ENCODE measurements around the gene PAMR1. TPM values are rescaled to one million over a fixed set of nuclear protein-coding genes. Genes with fewer than 3 reads are reported as not detected.

The PAMR1 gene
- total and polyA plus RNA-seq, 7 donors: 0.16 to 1.9 (median 0.72) TPM

GRCh38 chr11:35419184-35419829 is 106.1 kb downstream of the PAMR1 start, which contains the start of gene SLC1A2:
TSS of gene SLC1A2 (minus strand) at chr11:35419558. CDS start at chr11:35418966, 592 bp downstream.
- no peak for TF ChIP-seq CTCF (IDR thresholded peaks at IDR 0.05)
- Histone ChIP-seq H3K4me3 (peak within 1 kb of the TSS; percentile 63), H3K27me3 (ENCODE audit: insufficient read depth in 3 of 3, low read length in 2 of 3) (peaks cover 10 to 61% (median 10%) of the 10 kb centered on the region in 3 donors), H3K36me3 (ENCODE audit: insufficient read depth in 1 of 2, low read depth in 1 of 2) (no peaks in the 10 kb centered on the region), H3K9me3 (no peaks in the 10 kb centered on the region), H3K4me1 (peaks cover 5% of the 10 kb centered on the region), H3K27ac (no peak within 1 kb of the TSS)
- intact Hi-C loops (cut with DNase I): no loop called here
- peak; percentile 28 to 52 for DNase-seq
- peak; percentile 13 to 78 (median 56) for ATAC-seq
- 0 to 4% (median 1%) methylated on average over 32 to 71 of the region's 71 CpGs for WGBS, 3 donors

GRCh38 chr11:35418282-35419183 is 106.9 kb downstream of the PAMR1 start:
- intact Hi-C loops (cut with DNase I): no loop called here
- peak in 1 of 2 donors; percentile 15 for DNase-seq
- H3K27ac ChIP-seq: no peak overlapping the region
- peaks cover 5% of the 10 kb centered on the region for H3K4me1 ChIP-seq
- WGBS, 3 donors: 4 to 10% (median 6%) methylated on average over 56 to 69 of the region's 69 CpGs
- peak; percentile 9 to 64 (median 58) for ATAC-seq
- no peaks in the 10 kb centered on the region for H3K36me3 ChIP-seq (ENCODE audit: insufficient read depth in 1 of 2, low read depth in 1 of 2)
- H3K4me3 ChIP-seq: peak overlapping the region; percentile 63
- no peak for TF ChIP-seq CTCF (IDR thresholded peaks at IDR 0.05)
- H3K27me3 ChIP-seq (ENCODE audit: insufficient read depth in 3 of 3, low read length in 2 of 3): peaks cover 10 to 65% (median 10%) of the 10 kb centered on the region in 3 donors
- H3K9me3 ChIP-seq: no peaks in the 10 kb centered on the region

DNA sequence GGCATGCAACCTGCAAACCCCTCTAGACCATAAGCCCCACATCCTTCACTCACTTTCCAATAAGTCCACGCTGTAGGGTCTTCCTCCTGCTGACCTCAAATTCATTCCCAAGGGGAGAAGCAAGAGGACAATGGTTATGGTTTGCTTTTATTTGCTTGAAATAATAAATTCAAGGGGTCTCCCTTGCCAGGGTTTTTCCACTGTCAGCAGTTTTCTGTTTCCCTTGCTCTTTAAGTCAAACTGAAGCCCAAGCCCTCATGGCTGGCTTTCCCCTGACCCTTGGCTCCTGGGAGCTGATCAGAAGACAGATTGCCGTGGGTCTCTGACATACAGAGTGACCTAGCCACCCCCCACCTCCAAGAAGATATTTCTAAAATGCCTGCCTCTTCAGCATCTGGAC is 109.9 kb downstream of the PAMR1 start:
- no peak for DNase-seq
- peaks cover 3 to 50% (median 10%) of the 10 kb centered on the region in 3 donors for H3K27me3 ChIP-seq (ENCODE audit: insufficient read depth in 3 of 3, low read length in 2 of 3)
- H3K36me3 ChIP-seq (ENCODE audit: insufficient read depth in 1 of 2, low read depth in 1 of 2): no peaks in the 10 kb centered on the region
- no peak for ATAC-seq
- WGBS, 3 donors: 30 to 50% (median 50%) methylated on average over 2 of the region's 2 CpGs
- intact Hi-C loops (cut with DNase I): no loop called here
- no peak overlapping the region for H3K27ac ChIP-seq
- no peak for TF ChIP-seq CTCF (IDR thresholded peaks at IDR 0.05)
- no peak overlapping the region for H3K4me3 ChIP-seq
- no peaks in the 10 kb centered on the region for H3K9me3 ChIP-seq
- H3K4me1 ChIP-seq: peaks cover 5% of the 10 kb centered on the region

GRCh38 chr11:35414776-35415175 is 110.6 kb downstream of the PAMR1 start:
- peaks cover 5% of the 10 kb centered on the region for H3K4me1 ChIP-seq
- H3K27me3 ChIP-seq (ENCODE audit: insufficient read depth in 3 of 3, low read length in 2 of 3): peaks cover 3 to 43% (median 10%) of the 10 kb centered on the region in 3 donors
- intact Hi-C loops (cut with DNase I): loop anchor here in 1 of 2 donors (5.0 kb wide), 1 partner anchor 827 kb away; no protein-coding TSS in a partner anchor
- ATAC-seq (no peak), DNase-seq (no peak)
- no peak overlapping the region for H3K4me3 ChIP-seq
- H3K9me3 ChIP-seq: no peaks in the 10 kb centered on the region
- TF ChIP-seq CTCF (IDR thresholded peaks at IDR 0.05): no peak
- no peaks in the 10 kb centered on the region for H3K36me3 ChIP-seq (ENCODE audit: insufficient read depth in 1 of 2, low read depth in 1 of 2)
- H3K27ac ChIP-seq: no peak overlapping the region
- WGBS, 3 donors: 43 to 47% (median 45%) methylated on average over 2 of the region's 2 CpGs

All from psoas muscle (tissue), 8 donors.